ENCODE measurements around the gene C1orf122.

Gene C1orf122

GRCh38 chr1:37831809-37832208, 24.2 kb downstream of the C1orf122 start:
- H3K36me3 ChIP-seq (ENCODE audit: low read length): peaks cover 9% of the 10 kb centered on the region; the same call in 1 of the 2 replicates
- no peaks in the 10 kb centered on the region for H3K9me2 ChIP-seq (replicated peaks; ENCODE audit: insufficient read depth, low read length)
- no peaks in the 10 kb centered on the region for H4K20me1 ChIP-seq (ENCODE audit: low read depth, low read length)
- TF ChIP-seq CTCF (IDR thresholded peaks at IDR 0.05; ENCODE audit: insufficient read depth, low read length, poor library complexity, severe bottlenecking): no peak
- TF ChIP-seq EZH2phosphoT487 (conservative IDR thresholded peaks at IDR 0.05; ENCODE audit: low read length): no peak
- H3K79me2 ChIP-seq (ENCODE audit: insufficient read depth, low read length): no peaks in the 10 kb centered on the region
- H3K27me3 ChIP-seq (ENCODE audit: low read length): no peaks in the 10 kb centered on the region
- no peaks in the 10 kb centered on the region for H3F3A ChIP-seq (ENCODE audit: insufficient read depth)
- no peak overlapping the region for H2AFZ ChIP-seq (ENCODE audit: low read depth, low read length, severe bottlenecking)
- no peak overlapping the region for H3K4me3 ChIP-seq (ENCODE audit: insufficient read depth, low read length, poor library complexity, severe bottlenecking)
- H3K9me3 ChIP-seq (ENCODE audit: insufficient read depth, low read length): no peaks in the 10 kb centered on the region
- H3K4me2 ChIP-seq (ENCODE audit: low read depth, low read length, poor library complexity, severe bottlenecking): no peak overlapping the region
- H3K9ac ChIP-seq (ENCODE audit: low read length): no peak overlapping the region
- no peak overlapping the region for H3K27ac ChIP-seq (ENCODE audit: low read depth, low read length)

- no peaks in the 10 kb centered on the region for H4K20me1 ChIP-seq (ENCODE audit: low read depth, low read length)
- H2AFZ ChIP-seq (ENCODE audit: low read depth, low read length, severe bottlenecking): no peak overlapping the region
- peaks cover 6% of the 10 kb centered on the region; the same call in 1 of the 2 replicates for H3K36me3 ChIP-seq (ENCODE audit: low read length)
- H3K9me2 ChIP-seq (replicated peaks; ENCODE audit: insufficient read depth, low read length): no peaks in the 10 kb centered on the region
- H3F3A ChIP-seq (ENCODE audit: insufficient read depth): no peaks in the 10 kb centered on the region
- H3K9ac ChIP-seq (ENCODE audit: low read length): no peak overlapping the region
- H3K4me3 ChIP-seq (ENCODE audit: insufficient read depth, low read length, poor library complexity, severe bottlenecking): no peak overlapping the region
- TF ChIP-seq EZH2phosphoT487 (conservative IDR thresholded peaks at IDR 0.05; ENCODE audit: low read length) (no peak), CTCF (IDR thresholded peaks at IDR 0.05; ENCODE audit: insufficient read depth, low read length, poor library complexity, severe bottlenecking) (no peak)
- H3K79me2 ChIP-seq (ENCODE audit: insufficient read depth, low read length): no peaks in the 10 kb centered on the region; the same call in 1 of the 2 replicates
- no peaks in the 10 kb centered on the region for H3K9me3 ChIP-seq (ENCODE audit: insufficient read depth, low read length)
- H3K4me2 ChIP-seq (ENCODE audit: low read depth, low read length, poor library complexity, severe bottlenecking): no peak overlapping the region
- H3K27ac ChIP-seq (ENCODE audit: low read depth, low read length): no peak overlapping the region
- no peaks in the 10 kb centered on the region for H3K27me3 ChIP-seq (ENCODE audit: low read length)
Measured at GRCh38 chr1:37836788-37837187, 29.2 kb downstream of the C1orf122 start.

GRCh38 chr1:37839676-37840075, 32.1 kb downstream of the C1orf122 start:
- Histone ChIP-seq H3K36me3 (ENCODE audit: low read length) (peaks cover 4% of the 10 kb centered on the region; the same call in 1 of the 2 replicates), H3K79me2 (ENCODE audit: insufficient read depth, low read length) (peaks cover 12% of the 10 kb centered on the region; the same call in 1 of the 2 replicates), H3K27ac (ENCODE audit: low read depth, low read length) (no peak overlapping the region), H3K27me3 (ENCODE audit: low read length) (no peaks in the 10 kb centered on the region), H3K9me2 (replicated peaks; ENCODE audit: insufficient read depth, low read length) (no peaks in the 10 kb centered on the region), H4K20me1 (ENCODE audit: low read depth, low read length) (no peaks in the 10 kb centered on the region), H3K9me3 (ENCODE audit: insufficient read depth, low read length) (no peaks in the 10 kb centered on the region), H3F3A (ENCODE audit: insufficient read depth) (no peaks in the 10 kb centered on the region), H3K4me2 (ENCODE audit: low read depth, low read length, poor library complexity, severe bottlenecking) (no peak overlapping the region), H3K9ac (ENCODE audit: low read length) (no peak overlapping the region), H2AFZ (ENCODE audit: low read depth, low read length, severe bottlenecking) (no peak overlapping the region), H3K4me3 (ENCODE audit: insufficient read depth, low read length, poor library complexity, severe bottlenecking) (no peak overlapping the region)
- TF ChIP-seq CTCF (IDR thresholded peaks at IDR 0.05; ENCODE audit: insufficient read depth, low read length, poor library complexity, severe bottlenecking): no peak
- no peak for TF ChIP-seq EZH2phosphoT487 (conservative IDR thresholded peaks at IDR 0.05; ENCODE audit: low read length)

Measured in SU-DHL-6 (cell line).